GM23338 (cell line): ENCODE results near the gene NLE1.

Experiments used
- CREB1 ChIP-seq: fragments of 250-450 bp; sonication (Bioruptor Pico); IDR thresholded peaks from 2 replicates; pipeline ENCODE4 v1.5.0; 2020; ENCODE audit warnings: low read depth, mild to moderate bottlenecking, moderate library complexity
- CTCF ChIP-seq, 2 experiments: fragments of 200-600 bp in 1 of 2; sonication (generic) in 1 of 2; conservative IDR thresholded peaks; 2 replicates each; pipeline versions ENCODE4 v1.5.1 to v1.6.1; 2016 to 2017; ENCODE audit warnings: antibody characterized with exemption in 2 of 2, low read depth in 2 of 2, mild to moderate bottlenecking in 2 of 2, moderate library complexity in 1 of 2
- ETS1 ChIP-seq: IDR thresholded peaks from 2 replicates; pipeline ENCODE4 v1.6.1; 2016; ENCODE audit warnings: antibody characterized with exemption
- EZH2 ChIP-seq: fragments of 200-600 bp; sonication (generic); IDR thresholded peaks from one replicate; pipeline ENCODE4 v1.8.0; 2017; ENCODE audit warnings: antibody characterized with exemption, mild to moderate bottlenecking, low read depth; ENCODE audit not compliant: unreplicated experiment
- EZH2phosphoT487 ChIP-seq: fragments of 200-600 bp; sonication (generic); IDR thresholded peaks from one replicate; pipeline ENCODE4 v1.8.1; 2018; ENCODE audit warnings: antibody characterized with exemption; ENCODE audit not compliant: unreplicated experiment
- JUNB ChIP-seq: IDR thresholded peaks from one replicate; pipeline ENCODE4 v1.6.1; 2016; ENCODE audit warnings: antibody characterized with exemption; ENCODE audit not compliant: unreplicated experiment
- NANOG ChIP-seq: IDR thresholded peaks from 2 replicates; pipeline ENCODE4 v1.6.1; 2016; ENCODE audit warnings: antibody characterized with exemption, borderline replicate concordance
- POLR2AphosphoS5 ChIP-seq: IDR thresholded peaks from 2 replicates; pipeline ENCODE4 v1.6.1; 2016; ENCODE audit warnings: antibody characterized with exemption, low read depth
- REST ChIP-seq: IDR thresholded peaks from one replicate; pipeline ENCODE4 v1.6.1; 2018; ENCODE audit warnings: antibody characterized with exemption; ENCODE audit not compliant: unreplicated experiment
- STAT1 ChIP-seq: IDR thresholded peaks from one replicate; pipeline ENCODE4 v1.6.1; 2016; ENCODE audit warnings: antibody characterized with exemption; ENCODE audit not compliant: unreplicated experiment
- ZNF114 ChIP-seq: fragments of 250-450 bp; sonication (Bioruptor Pico); IDR thresholded peaks from 2 replicates; pipeline ENCODE4 v1.5.0; 2020; ENCODE audit warnings: mild to moderate bottlenecking, moderate library complexity
- ZNF331 ChIP-seq: fragments of 250-450 bp; sonication (Bioruptor Pico); IDR thresholded peaks from 2 replicates; pipeline ENCODE4 v1.5.0; 2020; ENCODE audit warnings: low read depth, mild to moderate bottlenecking, moderate library complexity
- ZNF462 ChIP-seq: fragments of 250-450 bp; sonication (Bioruptor Pico); IDR thresholded peaks from 2 replicates; pipeline ENCODE4 v1.5.0; 2020; ENCODE audit warnings: mild to moderate bottlenecking, moderate library complexity

GRCh38 chr17:35116845-35117244 is 25.3 kb downstream of the NLE1 start:
- TF ChIP-seq CTCF (conservative IDR thresholded peaks at IDR 0.05; ENCODE audit: low read depth in 2 of 2): peak; percentile 18 to 26; a peak in 3 of 4 replicates
- no peak for TF ChIP-seq POLR2AphosphoS5
- no peak for TF ChIP-seq EZH2phosphoT487
- no peak for TF ChIP-seq EZH2
- TF ChIP-seq STAT1: no peak
- no peak for TF ChIP-seq REST
- TF ChIP-seq CREB1: no peak
- no peak for TF ChIP-seq ZNF331 (CRISPR knock-in tag)
- TF ChIP-seq JUNB: no peak
- TF ChIP-seq ZNF114 (CRISPR knock-in tag): no peak
- no peak for TF ChIP-seq ETS1
- no peak for TF ChIP-seq ZNF462 (CRISPR knock-in tag)
- no peak for TF ChIP-seq NANOG
